ENCODE results near the gene ZNF443.
"Not testable (repeated sequence)": the region's sequence is repeated elsewhere in the genome, so short reads cannot be mapped to it uniquely, and the experiment has no call there.

Gene ZNF443

GRCh38 chr19:12411893-12412292, 28.9 kb downstream of the ZNF443 start:
- DNase-seq = no peak

GRCh38 chr19:12400633-12401502, 40.0 kb downstream of the ZNF443 start, which contains the start of gene ZNF799:
Gene ZNF799 (minus strand): TSS chr19:12401271. CDS start chr19:12401070, 201 bp downstream.
- DNase-seq = peak; percentile 92

GRCh38 chr19:12399901-12400632, 40.8 kb downstream of the ZNF443 start:
- not testable (repeated sequence) for DNase-seq

- not testable (repeated sequence) for DNase-seq
Measured at GRCh38 chr19:12391148-12391547, 49.7 kb downstream of the ZNF443 start.

- DNase-seq = not testable (repeated sequence)
Measured at GRCh38 chr19:12386365-12386764, 54.5 kb downstream of the ZNF443 start.

GRCh38 chr19:12380444-12380737, 60.4 kb downstream of the ZNF443 start:
- DNase-seq = no peak

DNA sequence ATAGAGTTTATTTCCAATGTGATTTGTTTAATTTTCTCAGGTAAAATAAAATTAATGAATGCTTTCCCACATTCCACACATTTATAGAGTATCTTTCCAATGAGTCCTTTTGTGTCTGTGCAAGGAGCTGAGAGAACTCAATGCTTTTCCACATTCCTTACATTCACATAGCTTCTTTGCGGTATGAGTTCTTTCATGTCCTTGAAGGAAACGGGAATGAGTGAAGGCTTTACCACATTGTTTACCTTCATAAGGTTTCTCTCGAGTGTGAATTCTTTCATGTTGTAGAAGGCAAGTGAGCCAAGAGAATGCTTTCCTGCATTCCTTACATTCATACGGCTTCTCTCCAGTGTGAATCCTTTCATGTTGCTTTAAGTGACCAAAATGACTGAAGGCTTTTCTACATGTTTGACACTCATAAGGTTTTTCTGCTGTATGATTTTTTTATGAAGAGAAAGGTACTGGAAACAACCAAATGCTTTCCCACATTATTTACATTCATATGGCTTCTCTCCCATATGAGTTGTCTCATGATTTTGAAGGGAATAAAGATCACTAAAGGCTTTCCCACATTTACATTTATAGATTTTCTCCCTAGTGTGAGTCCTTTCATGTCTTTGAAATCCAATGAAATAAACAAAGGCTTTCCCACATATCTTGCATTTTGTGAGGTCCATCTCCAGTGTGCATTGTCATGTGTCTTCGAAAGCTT, 60.9 kb downstream of the ZNF443 start:
- DNase-seq = no peak
